NCI-H1694 (cell line): ENCODE data around the gene IL4.
"Not testable (repeated sequence)": the region's sequence is repeated elsewhere in the genome, so short reads cannot be mapped to it uniquely, and the experiment has no call there.

ENCODE experiments used
- DNase-seq: peaks from one replicate; lab custom pipeline; 2025; lab: John Stamatoyannopoulos, UW

IL4 gene

GRCh38 chr5:132673939-132674630 lies at the start of gene IL4:
Gene IL4 (plus strand): TSS chr5:132673989. CDS start chr5:132674051, 62 bp downstream.
- no peak for DNase-seq

- DNase-seq, result no peak
These were observed 46.3 kb upstream of the IL4 start for GRCh38 chr5:132627470-132627869.

DNA sequence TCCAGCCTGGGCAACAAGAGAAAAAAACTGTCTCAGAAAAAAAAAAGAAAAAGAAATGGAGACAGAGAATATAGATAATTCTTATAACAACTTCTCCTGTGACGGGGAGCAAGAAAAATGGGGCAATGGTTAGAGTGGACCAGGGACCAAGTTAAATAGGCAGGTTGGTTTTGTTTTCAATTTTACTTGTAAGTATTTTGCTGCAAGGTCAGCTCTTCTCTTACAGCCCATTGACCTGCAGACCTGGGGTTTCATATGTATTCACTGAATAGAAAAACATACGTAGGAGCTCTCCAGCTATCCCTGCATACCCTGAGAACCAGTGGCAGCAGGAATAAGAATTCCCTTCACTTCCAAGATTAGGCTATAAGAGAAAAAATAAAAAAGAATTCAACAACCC lies 45.0 kb upstream of the IL4 start:
- DNase-seq, result no peak

GRCh38 chr5:132629230-132629944 lies 44.4 kb upstream of the IL4 start:
- DNase-seq, result no peak

DNA sequence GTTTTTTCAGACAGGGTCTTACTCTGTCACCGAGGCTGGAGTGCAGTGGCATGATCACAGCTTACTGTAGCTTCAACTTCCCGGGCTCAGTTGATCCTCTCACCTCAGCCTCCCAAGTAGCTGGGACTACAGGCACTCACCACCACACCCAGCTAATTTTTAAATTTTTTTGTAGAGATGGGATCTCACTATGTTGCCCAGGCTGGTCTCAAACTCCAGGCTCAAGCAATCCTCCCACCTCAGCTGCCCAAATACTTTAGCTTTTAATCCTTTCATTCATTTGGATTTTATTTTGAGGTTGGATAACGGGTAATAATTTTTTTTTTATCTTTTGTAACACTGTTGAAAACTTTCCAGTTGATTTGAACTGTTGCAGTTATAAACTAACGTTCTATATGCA lies 40.2 kb upstream of the IL4 start:
- not testable (repeated sequence) for DNase-seq

GRCh38 chr5:132635873-132636272 lies 37.9 kb upstream of the IL4 start:
- no peak for DNase-seq

DNA sequence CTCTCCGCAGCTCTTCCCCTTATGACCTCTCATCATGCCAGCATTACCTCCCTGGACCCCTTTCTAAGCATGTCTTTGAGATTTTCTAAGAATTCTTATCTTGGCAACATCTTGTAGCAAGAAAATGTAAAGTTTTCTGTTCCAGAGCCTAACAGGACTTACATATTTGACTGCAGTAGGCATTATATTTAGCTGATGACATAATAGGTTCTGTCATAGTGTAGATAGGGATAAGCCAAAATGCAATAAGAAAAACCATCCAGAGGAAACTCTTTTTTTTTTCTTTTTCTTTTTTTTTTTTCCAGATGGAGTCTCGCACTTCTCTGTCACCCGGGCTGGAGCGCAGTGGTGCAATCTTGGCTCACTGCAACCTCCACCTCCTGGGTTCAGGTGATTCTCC lies 36.5 kb upstream of the IL4 start:
- no peak for DNase-seq

- no peak for DNase-seq
These were observed 34.1 kb upstream of the IL4 start for GRCh38 chr5:132639706-132640130.

GRCh38 chr5:132640613-132641012 lies 33.2 kb upstream of the IL4 start:
- no peak for DNase-seq

DNA sequence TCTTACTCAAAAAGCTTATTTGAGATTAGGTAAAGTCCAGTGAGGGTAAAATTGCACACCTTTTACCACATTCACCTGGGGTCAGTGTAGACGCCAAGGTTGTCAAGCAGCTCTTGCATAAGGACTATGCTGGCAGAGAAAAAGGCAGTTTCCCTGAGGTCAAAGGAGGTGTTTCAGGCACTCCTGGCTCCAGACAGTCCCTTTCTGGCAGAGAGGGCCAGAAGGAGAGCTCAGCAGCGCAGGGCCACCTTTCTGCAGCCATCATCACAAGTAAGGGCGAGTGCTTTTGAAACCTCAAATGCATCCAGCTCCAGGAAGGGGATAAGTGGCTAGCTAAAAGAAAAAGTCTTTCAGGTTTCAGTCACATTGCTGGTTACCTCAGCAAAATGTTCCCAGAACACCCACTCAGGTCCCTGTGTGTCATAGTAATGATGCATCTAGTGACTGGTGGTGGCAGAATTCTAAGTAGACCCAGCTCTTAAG lies 32.5 kb upstream of the IL4 start:
- DNase-seq, result no peak

DNA sequence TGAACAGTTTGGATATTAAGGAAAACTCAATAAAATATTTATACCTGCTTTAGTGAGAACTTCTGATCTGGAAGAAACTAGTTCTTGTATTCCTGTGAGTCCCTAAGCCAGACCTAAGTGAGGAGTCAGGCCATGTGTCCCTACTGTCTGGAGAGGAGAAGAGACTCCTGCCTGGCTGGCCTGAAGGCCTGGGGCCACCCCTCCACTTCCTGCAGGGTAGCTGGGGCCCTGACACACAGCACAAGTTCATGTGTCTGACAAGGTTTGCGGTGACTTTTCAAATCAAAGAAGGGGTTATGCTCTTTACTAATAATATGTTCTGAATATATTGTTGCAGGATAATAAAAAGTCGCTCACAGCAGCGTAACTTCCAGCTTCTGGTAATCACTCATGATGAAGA lies 31.9 kb upstream of the IL4 start:
- DNase-seq, result no peak

DNA sequence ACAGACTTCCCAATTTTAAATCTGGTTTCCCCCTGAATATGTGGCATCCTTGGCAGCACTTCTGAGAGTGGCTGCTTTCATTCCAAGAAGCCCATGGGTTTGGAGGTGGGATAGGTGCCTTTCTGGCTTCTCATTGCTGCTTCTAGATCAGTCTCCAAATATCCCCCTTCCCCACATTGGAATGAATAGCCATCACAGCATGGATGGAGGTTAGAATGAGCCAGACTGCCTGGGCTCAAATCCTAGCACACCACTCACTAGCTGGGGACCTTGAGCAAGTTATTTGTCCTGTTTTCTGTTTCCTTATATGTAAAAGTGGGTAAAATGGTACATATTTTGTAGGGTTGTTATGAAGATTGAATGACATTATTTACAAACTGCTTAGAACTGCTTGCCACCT lies 29.6 kb upstream of the IL4 start:
- DNase-seq, result no peak

DNA sequence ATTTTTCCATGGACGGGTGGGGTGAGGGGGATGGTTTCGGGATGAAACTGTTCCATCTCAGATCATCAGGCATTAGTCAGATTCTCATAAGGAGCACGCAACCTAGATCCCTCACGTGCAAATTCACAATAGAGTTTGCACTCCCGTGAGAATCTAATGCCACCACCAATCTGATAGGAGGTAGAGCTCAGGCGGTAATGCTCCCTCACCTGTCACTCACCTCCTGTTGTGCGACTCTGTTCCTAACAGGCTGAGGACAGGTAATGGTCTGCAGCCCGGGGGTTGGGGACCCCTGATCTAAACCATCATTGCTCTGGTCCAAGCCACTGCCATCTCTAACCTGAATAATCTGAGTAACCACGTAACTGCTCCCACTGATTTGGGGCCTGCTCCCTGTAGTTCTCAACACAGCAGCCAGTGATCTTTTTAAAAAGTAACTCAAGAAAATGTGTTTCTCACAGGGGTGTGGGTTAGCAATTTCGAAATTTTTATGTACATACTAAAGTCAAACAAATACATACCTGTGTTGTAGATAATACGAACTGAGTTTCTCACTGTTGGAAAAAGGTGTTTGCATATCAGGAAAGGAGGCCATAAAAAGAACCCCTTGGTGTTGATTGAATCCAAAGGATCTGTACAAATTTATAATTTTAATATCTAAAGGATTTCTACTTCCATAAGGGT lies 27.1 kb upstream of the IL4 start:
- DNase-seq, result no peak

DNA sequence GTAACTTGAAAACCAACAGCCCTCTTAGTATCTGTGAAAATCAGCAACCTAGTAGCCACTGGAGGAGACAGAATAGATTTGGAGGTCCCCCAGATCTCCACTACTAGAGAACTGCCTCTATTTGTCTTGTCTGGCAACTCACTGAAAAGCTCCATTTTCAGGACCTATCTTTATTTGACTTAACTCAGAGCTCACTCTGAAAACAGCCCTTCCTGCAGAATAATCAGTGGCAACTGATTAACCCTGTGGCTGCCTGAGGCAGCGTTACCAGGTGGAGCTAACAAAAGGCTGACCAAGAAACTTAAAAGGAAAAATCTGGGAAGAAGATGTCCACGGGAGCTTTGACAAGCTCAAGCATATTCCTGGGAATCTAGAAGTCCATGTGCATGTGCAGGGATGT lies 26.3 kb upstream of the IL4 start:
- DNase-seq, result no peak

GRCh38 chr5:132648355-132648754 lies 25.4 kb upstream of the IL4 start:
- no peak for DNase-seq

- no peak for DNase-seq
These were observed 21.8 kb upstream of the IL4 start for GRCh38 chr5:132651838-132652469.

DNA sequence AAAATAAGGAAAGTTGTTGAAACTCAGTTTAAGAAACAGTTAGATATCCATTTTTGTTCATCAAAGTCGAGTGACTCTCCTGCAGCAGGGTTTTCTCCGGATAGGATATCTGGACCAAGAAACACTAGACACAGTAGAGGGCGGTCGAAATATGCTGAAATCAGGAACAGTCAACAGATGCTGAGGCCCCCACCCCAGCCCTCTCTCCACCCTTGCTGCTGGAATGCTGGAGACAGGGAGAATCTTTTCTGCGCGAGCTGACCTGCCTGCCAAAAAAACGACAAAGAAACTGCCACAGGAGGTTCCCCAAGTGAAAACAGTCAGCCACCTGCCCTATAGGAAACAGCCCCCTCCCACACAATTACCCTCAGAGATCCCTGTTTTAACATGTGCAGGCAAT lies 20.1 kb upstream of the IL4 start:
- DNase-seq, result no peak

- no peak for DNase-seq
These were observed 17.7 kb upstream of the IL4 start for GRCh38 chr5:132655821-132656773.

GRCh38 chr5:132656774-132657355 lies 16.9 kb upstream of the IL4 start:
- no peak for DNase-seq

DNA sequence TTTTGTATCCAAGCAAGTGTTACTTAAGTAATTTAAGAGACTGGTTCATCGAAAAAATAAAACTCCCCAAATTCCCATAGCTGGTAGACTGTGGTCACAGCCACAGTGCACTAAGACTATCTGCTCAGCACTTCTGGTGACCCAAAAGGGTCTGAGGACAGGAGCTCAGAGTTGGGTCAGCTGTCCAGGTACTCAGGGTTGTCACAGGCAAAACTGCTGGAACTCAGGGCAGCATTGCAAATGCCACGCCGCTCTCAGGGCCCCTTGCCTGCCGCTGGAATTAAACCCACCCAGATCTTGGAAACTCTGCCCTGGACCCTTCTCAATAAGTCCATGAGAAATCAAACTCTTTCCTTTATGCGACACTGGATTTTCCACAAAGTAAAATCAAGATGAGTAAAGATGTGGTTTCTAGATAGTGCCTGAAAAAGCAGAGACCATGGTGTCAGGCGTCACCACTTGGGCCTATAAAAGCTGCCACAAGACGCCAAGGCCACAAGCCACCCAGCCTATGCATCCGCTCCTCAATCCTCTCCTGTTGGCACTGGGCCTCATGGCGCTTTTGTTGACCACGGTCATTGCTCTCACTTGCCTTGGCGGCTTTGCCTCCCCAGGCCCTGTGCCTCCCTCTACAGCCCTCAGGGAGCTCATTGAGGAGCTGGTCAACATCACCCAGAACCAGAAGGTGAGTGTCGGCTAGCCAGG lies 16.0 kb upstream of the IL4 start, which contains the start of gene IL13:
IL13 (plus strand) TSS at position 498 of the 705 bp plus-strand sequence; CDS start at position 512, 14 bp downstream.
- DNase-seq, result no peak
